HT-29 (cell line): Measurements from ENCODE around the gene MAPK8. TPM values are rescaled to one million over a fixed set of nuclear protein-coding genes. Genes with fewer than 3 reads are reported as not detected.
"Not testable (repeated sequence)": the region's sequence is repeated elsewhere in the genome, so short reads cannot be mapped to it uniquely, and the experiment has no call there.

Experiments
- DNase-seq: peaks from one replicate; pipeline ENCODE4 v3.0.0-alpha.2; 2015; ENCODE audit warnings: low spot score
- total RNA-seq: library from RNA; depleted of rRNA; stranded (reverse); fragments of >200 nt; shearing (Covaris generic); gene quantifications from 2 replicates; pipeline ENCODE4 v1.2.3, GENCODE V29; 2014

MAPK8 gene
- total RNA-seq, 1 experiment from 2014 or later: 24.9 TPM

- DNase-seq: no peak
These were observed 110.2 kb downstream of the MAPK8 start for GRCh38 chr10:48416584-48417232.

- no peak for DNase-seq
These were observed 110.9 kb downstream of the MAPK8 start for GRCh38 chr10:48417374-48417773.

- no peak for DNase-seq
These were observed 111.8 kb downstream of the MAPK8 start for GRCh38 chr10:48418189-48418788.

GRCh38 chr10:48419714-48420113 is 113.2 kb downstream of the MAPK8 start:
- DNase-seq: no peak

DNA sequence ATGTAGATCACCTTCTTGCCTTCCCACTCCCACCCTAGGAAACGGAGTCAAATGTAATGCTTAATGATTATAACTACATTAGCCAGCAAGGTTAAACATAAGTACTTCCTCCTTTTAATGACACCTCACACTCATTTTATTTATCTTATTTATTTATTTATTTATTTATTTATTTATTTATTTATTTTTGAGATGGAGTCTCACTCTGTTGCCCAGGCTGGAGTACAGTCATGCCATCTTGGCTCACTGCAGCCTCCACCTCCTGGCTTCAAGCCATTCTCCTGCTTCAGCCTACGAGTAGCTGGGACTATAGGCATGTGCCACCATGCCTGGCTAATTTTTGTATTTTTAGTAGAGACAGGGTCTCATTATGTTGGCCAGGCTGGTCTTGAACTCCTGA is 115.4 kb downstream of the MAPK8 start:
- DNase-seq: not testable (repeated sequence)

DNA sequence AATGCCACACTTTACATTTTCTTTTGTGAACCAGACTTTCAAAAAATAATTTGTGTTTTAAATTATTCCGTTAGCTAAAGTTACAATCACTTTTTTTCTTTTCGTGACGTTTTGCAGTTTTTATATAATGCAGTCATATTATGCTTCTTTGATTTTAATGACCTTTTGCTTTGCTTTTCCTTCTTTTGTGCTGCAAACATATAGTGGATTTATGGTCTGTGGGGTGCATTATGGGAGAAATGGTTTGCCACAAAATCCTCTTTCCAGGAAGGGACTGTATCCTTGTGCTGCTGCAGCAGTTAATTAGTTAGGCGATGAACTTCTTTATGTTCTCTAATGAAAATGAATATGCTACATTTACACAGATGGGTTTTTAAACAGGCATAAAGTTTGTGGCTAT is 117.4 kb downstream of the MAPK8 start:
- no peak for DNase-seq

- no peak for DNase-seq
These were observed 122.4 kb downstream of the MAPK8 start for GRCh38 chr10:48428896-48429295.

DNA sequence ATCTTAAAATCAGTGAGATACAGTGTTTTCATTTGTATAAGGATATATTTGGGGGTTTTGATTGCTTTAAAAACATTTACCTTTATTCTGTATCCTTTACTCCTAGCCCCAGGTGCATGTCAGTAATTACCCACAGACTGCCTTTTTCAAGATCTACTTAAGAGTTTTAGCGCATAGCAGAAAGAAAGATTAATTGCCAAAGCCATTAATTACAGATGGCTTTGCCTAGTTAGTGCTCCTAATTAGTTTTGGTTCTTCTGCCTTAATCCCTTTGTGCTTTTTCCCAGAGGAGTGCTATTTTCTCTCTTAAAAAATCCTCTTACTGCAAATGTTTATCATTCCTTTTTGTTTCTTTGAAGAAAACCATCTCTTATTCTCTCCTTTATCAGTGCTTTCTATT is 122.8 kb downstream of the MAPK8 start:
- DNase-seq: no peak

- no peak for DNase-seq
These were observed 124.0 kb downstream of the MAPK8 start for GRCh38 chr10:48430402-48430993.

DNA sequence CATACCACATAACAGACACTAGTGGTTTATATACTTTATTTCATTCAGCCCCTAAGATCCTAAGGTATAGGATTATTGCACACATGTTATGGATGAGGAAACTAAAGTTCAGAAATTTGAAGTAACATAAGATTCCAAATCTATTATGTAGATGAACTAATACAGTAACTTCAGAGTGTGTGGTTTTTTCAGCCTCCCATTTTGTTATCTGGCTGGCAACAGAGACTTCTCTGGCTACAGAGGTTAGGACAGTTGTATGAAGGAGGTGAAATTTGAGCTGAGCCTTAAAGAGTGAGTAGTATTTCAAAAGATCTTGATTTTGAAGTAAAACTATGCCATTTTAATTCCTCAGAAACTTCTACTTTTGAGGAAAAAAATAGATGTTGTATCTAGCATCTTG is 125.4 kb downstream of the MAPK8 start:
- DNase-seq: no peak

GRCh38 chr10:48437546-48437945 is 131.1 kb downstream of the MAPK8 start:
- DNase-seq: no peak

GRCh38 chr10:48439031-48439430 is 132.6 kb downstream of the MAPK8 start:
- DNase-seq: no peak

- DNase-seq: no peak
These were observed 133.1 kb downstream of the MAPK8 start for GRCh38 chr10:48439581-48440041.

- no peak for DNase-seq
These were observed 134.3 kb downstream of the MAPK8 start for GRCh38 chr10:48440771-48441170.

GRCh38 chr10:48442090-48442808 is 135.8 kb downstream of the MAPK8 start:
- no peak for DNase-seq

DNA sequence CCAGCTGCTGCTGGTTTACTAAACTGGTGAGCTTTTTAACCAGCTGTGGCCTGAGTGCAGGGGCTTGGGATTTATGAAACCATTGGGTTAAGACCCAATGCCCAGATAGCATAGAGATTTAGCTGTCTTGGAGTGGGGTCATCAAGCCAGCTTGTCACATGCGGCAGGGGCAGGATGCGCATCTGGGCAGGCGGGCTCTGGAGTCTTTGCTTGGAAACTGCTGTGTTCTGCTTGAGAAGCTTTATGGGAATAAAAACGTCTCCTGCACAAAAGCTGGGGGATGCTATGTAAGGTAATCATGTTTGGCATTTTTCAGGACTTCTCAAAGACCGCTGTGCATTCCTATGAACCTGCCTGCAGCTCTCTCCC is 136.3 kb downstream of the MAPK8 start:
- no peak for DNase-seq

DNA sequence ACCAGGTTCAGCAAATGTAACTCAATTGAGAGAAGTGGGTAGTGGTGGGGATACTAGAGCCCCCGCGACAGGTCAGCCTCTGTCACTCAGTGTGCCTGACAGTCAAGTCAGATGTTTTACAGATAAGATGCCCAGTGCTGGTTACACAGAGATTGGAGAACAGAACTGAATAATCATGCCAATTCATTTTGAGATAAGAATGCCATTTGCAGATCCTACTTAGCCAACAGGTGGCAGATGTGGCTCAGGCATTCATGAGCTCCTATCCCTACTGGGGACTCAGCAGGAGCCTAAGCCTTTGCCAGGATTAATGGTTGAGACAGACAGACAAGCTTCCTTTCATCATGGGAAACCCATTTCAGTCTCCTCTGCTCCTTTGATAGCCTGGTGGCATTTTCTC is 137.8 kb downstream of the MAPK8 start:
- peak; percentile 50 for DNase-seq

GRCh38 chr10:48444861-48445841 is 138.7 kb downstream of the MAPK8 start:
- peak; percentile 87 for DNase-seq

DNA sequence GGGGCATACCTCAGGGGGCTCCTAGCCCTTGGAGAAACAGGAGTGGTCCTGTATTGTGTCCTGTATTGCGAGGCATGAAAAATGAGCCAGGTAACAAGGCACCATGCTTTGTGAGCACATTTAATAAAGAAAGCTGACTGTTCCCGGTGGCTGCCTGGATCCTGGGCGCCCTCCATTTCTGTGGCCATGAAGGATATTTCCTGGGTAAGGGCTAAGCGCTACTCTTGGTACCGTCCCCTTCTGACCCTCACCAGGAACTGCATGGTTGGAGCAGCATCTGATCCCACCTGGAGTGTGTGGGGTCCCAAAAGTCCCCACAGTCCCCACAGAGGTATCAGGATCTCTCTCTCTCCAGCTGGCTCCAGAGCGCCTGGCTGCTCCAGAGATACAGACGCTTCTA is 139.5 kb downstream of the MAPK8 start:
- DNase-seq: no peak

DNA sequence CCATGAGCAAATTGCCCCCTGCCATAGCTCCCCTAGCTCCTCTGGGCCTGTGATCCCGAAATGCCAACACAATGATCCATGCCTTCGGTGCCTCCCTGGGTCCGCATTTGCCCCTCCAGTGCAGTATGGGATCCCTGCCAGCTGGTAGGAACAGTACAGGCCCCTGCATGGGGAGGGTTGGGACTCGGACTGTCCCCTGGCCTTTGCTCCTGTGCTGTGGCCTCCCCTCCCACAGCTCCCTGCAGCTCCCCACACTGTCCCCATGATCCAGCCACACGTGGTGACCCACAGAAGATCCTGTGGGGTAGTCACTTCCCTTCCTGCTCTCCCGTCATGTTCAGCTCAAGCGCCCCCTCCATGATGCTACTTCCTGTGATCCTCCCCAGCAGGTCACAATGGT is 140.3 kb downstream of the MAPK8 start:
- DNase-seq: no peak
